ENCODE results near the gene ZNF426.
A peak's percentile ranks its signal among the peaks of the same experiment; 100 is the strongest.
"Not testable (repeated sequence)": the region's sequence is repeated elsewhere in the genome, so short reads cannot be mapped to it uniquely, and the experiment has no call there.

ZNF426 gene

GRCh38 chr19:9566729-9567128 lies 28.3 kb upstream of the ZNF426 start:
- Mint-ChIP-seq H3K27me3 (ENCODE audit: low read depth) (peaks cover 4% of the 10 kb centered on the region), H3K4me1 (no peaks in the 10 kb centered on the region), H3K9me3 (peaks cover 89% of the 10 kb centered on the region), H3K27ac (no peak overlapping the region), H3K4me3 (no peak overlapping the region), H3K36me3 (ENCODE audit: low read depth) (peaks cover 100% of the 10 kb centered on the region)
- TF ChIP-seq, protein P1, sequence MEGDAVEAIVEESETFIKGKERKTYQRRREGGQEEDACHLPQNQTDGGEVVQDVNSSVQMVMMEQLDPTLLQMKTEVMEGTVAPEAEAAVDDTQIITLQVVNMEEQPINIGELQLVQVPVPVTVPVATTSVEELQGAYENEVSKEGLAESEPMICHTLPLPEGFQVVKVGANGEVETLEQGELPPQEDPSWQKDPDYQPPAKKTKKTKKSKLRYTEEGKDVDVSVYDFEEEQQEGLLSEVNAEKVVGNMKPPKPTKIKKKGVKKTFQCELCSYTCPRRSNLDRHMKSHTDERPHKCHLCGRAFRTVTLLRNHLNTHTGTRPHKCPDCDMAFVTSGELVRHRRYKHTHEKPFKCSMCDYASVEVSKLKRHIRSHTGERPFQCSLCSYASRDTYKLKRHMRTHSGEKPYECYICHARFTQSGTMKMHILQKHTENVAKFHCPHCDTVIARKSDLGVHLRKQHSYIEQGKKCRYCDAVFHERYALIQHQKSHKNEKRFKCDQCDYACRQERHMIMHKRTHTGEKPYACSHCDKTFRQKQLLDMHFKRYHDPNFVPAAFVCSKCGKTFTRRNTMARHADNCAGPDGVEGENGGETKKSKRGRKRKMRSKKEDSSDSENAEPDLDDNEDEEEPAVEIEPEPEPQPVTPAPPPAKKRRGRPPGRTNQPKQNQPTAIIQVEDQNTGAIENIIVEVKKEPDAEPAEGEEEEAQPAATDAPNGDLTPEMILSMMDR (IDR thresholded peaks at IDR 0.05; ENCODE audit: unreplicated experiment in 3 of 3) = no peak

DNA sequence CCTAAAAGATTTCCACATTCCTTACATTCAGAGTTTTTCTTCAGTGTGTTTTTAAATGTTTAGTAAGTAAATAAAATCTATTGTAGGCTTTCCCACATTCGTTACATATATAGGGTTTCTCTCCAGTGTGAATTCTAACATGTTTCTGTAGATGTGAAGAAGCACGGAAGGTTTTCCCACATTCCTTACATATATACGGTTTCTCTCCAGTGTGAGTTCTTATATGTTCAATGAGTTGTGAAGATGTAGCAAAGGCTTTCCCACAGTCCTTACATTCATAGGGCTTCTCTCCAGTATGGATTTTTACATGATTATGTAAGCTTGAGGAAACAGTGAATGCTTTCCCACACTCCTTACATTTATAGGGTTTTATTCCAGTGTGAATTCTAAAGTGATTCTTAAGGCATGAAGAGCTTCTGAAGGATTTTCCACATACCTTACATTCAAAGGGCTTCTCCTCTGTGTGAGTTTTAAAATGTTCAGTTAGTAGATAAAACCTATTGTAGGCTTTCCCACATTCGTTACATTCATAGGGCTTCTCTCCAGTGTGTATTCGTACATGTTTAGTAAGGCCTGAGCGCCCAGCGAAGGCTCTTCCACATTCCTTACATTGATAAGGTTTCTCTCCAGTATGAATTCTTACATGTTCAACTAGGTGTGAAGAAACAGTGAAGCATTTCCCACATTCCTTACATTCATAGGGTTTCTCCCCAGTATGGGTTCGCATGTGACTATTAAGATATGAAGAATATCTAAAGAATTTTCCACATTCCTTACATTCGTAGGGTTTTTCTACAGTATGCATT lies 27.7 kb upstream of the ZNF426 start:
- Mint-ChIP-seq H3K4me3 (no peak overlapping the region), H3K4me1 (no peaks in the 10 kb centered on the region), H3K27me3 (ENCODE audit: low read depth) (peaks cover 4% of the 10 kb centered on the region), H3K27ac (no peak overlapping the region), H3K9me3 (peaks cover 87% of the 10 kb centered on the region), H3K36me3 (ENCODE audit: low read depth) (peaks cover 100% of the 10 kb centered on the region)
- TF ChIP-seq, protein P1 (IDR thresholded peaks at IDR 0.05; ENCODE audit: unreplicated experiment in 3 of 3) = no peak

DNA sequence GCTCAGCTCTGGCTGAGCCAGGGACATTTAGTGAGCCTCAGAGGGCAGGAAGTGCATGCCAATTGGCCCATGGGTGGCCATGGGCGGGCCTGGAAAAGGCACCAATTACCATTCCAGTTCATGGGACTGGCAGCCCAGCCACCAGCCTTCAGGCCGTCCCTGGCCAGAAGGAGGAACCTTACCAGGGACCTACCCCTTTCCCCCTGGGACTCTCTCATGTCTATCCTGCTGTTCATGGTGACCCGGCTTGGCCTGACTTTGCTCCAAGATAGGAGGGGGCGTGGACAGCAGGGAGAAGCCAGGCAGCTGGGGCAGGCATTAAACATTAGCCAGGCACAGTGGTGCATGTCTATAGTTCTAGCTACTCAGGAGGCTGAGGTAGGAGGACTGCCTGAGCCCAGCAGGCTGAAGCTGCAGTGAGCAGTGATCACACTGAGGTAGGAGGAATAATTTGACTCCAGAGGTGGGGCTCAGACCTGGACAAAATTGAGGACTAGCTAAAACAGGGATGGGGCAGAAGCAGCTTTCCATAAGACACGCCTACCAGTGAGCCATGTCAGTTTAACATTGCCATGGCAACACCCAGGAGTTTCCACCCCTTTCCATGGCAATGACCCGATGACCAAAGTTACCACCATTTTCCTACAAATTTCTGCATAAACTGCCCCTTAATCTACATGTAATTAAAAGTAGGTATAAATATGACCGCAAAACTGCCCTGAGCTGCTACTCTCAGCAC lies 14.3 kb upstream of the ZNF426 start:
- Mint-ChIP-seq H3K27me3 (ENCODE audit: low read depth) (no peaks in the 10 kb centered on the region), H3K36me3 (ENCODE audit: low read depth) (peaks cover 38% of the 10 kb centered on the region), H3K4me1 (no peaks in the 10 kb centered on the region), H3K9me3 (peaks cover 43% of the 10 kb centered on the region), H3K27ac (no peak overlapping the region), H3K4me3 (no peak overlapping the region)
- TF ChIP-seq, protein P1 (IDR thresholded peaks at IDR 0.05; ENCODE audit: unreplicated experiment in 3 of 3) = no peak

- no peaks in the 10 kb centered on the region for H3K27me3 Mint-ChIP-seq (ENCODE audit: low read depth)
- H3K4me1 Mint-ChIP-seq = no peaks in the 10 kb centered on the region
- H3K36me3 Mint-ChIP-seq (ENCODE audit: low read depth) = peaks cover 16% of the 10 kb centered on the region
- TF ChIP-seq, protein P1 (IDR thresholded peaks at IDR 0.05; ENCODE audit: unreplicated experiment in 3 of 3) = no peak
- no peak overlapping the region for H3K27ac Mint-ChIP-seq
- H3K4me3 Mint-ChIP-seq = no peak overlapping the region
- peaks cover 34% of the 10 kb centered on the region for H3K9me3 Mint-ChIP-seq
Observed at GRCh38 chr19:9547870-9548269, 9.4 kb upstream of the ZNF426 start.

DNA sequence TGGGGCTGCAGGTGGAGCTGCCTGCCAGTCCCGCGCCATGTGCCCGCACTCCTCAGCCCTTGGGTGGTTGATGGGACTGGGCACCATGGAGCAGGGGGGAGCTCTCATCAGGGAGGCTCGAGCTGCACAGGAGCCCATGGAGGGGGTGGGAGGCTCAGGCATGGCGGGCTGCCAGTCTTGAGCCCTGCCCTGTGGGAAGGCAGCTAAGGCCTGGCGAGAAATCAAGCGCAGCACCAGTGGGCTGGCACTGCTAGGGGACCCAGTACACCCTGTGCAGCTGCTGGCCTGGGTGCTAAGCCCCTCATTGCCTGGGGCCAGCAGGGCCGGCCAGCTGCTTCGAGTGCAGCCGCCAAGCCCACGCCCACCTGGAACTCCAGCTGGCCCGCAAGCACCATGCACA lies 2.8 kb upstream of the ZNF426 start:
- H3K4me1 Mint-ChIP-seq; H3K4me3 Mint-ChIP-seq; H3K27me3 Mint-ChIP-seq (ENCODE audit: low read depth); H3K27ac Mint-ChIP-seq: not testable (repeated sequence)
- Mint-ChIP-seq H3K36me3 (ENCODE audit: low read depth) (peaks cover 38% of the 10 kb centered on the region), H3K9me3 (peaks cover 36% of the 10 kb centered on the region)

GRCh38 chr19:9539921-9540320 lies 1.5 kb upstream of the ZNF426 start:
- Mint-ChIP-seq H3K36me3 (ENCODE audit: low read depth) (peaks cover 52% of the 10 kb centered on the region), H3K9me3 (peaks cover 50% of the 10 kb centered on the region), H3K27ac (peak overlapping the region; percentile 72 to 100 (median 97)), H3K4me3 (peak overlapping the region; percentile 99)
- H3K27me3 Mint-ChIP-seq (ENCODE audit: low read depth); H3K4me1 Mint-ChIP-seq: not testable (repeated sequence)

DNA sequence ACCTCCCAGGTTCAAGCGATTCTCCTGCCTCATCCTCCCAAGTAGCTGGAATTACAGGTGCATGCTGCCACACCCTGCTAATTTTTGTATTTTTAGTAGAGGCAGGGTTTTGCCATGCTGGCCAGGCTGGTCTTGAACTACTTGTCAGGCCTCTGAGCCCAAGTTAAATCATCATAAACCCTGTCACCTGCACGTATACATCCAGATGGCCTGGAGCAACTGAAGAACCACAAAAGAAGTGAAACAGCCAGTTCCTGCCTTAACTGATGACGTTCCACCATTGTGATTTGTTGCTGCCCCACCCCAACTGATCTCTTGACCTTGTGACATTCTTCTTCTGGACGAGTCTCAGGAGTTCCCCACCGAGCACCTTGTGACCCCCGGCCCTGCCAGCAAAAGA lies 756 bp upstream of the ZNF426 start:
- H3K27ac Mint-ChIP-seq = peak overlapping the region; percentile 97 to 100 (median 100)
- H3K4me1 Mint-ChIP-seq; H3K27me3 Mint-ChIP-seq (ENCODE audit: low read depth): not testable (repeated sequence)
- H3K9me3 Mint-ChIP-seq = peaks cover 55% of the 10 kb centered on the region
- peak overlapping the region; percentile 99 for H3K4me3 Mint-ChIP-seq
- H3K36me3 Mint-ChIP-seq (ENCODE audit: low read depth) = peaks cover 59% of the 10 kb centered on the region
